Loucy (cell line): ENCODE results near the gene ANTXRL.
A peak's percentile ranks its signal among the peaks of the same experiment; 100 is the strongest.
"Not testable (repeated sequence)": the region's sequence is repeated elsewhere in the genome, so short reads cannot be mapped to it uniquely, and the experiment has no call there.

Source experiments
- H2AFZ ChIP-seq: fragments of 200-600 bp; sonication (generic); 2 replicates; pipeline ENCODE4 v1.6.0; 2016; ENCODE audit warnings: antibody characterized with exemption, mild to moderate bottlenecking, low read length, moderate library complexity
- H3F3A ChIP-seq: fragments of 200-600 bp; 2 replicates; pipeline ENCODE4 v1.6.0; 2016; ENCODE audit warnings: antibody characterized with exemption, low read depth, mild to moderate bottlenecking
- H3K27me3 ChIP-seq: fragments of 200-600 bp; sonication (generic); 2 replicates; pipeline ENCODE4 v1.6.1; 2014; ENCODE audit warnings: low read length, mild to moderate bottlenecking; ENCODE audit not compliant: insufficient read depth, poor library complexity, severe bottlenecking
- H3K36me3 ChIP-seq: fragments of 200-600 bp; sonication (generic); 2 replicates; pipeline ENCODE4 v1.6.1; 2016; ENCODE audit warnings: low read length; ENCODE audit not compliant: insufficient read depth
- H3K4me1 ChIP-seq: fragments of 200-600 bp; sonication (generic); 2 replicates; pipeline ENCODE4 v1.5.1; 2014; ENCODE audit warnings: low read length, mild to moderate bottlenecking; ENCODE audit not compliant: insufficient read depth, poor library complexity, severe bottlenecking
- H3K4me2 ChIP-seq: fragments of 200-600 bp; sonication (generic); 2 replicates; pipeline ENCODE4 v1.6.0; 2014; ENCODE audit warnings: antibody characterized with exemption, low read length, low read depth, mild to moderate bottlenecking; ENCODE audit not compliant: poor library complexity, severe bottlenecking
- H3K4me3 ChIP-seq: fragments of 200-600 bp; sonication (generic); 2 replicates; pipeline ENCODE4 v1.5.1; 2014; ENCODE audit warnings: low read length, mild to moderate bottlenecking, mixed read lengths; ENCODE audit not compliant: poor library complexity, severe bottlenecking
- H3K79me2 ChIP-seq: fragments of 200-600 bp; sonication (generic); 2 replicates; pipeline ENCODE4 v1.6.1; 2014; ENCODE audit warnings: low read length; ENCODE audit not compliant: insufficient read depth
- H3K9ac ChIP-seq: fragments of 200-600 bp; sonication (generic); 2 replicates; pipeline ENCODE4 v1.6.0; 2014; ENCODE audit warnings: mild to moderate bottlenecking, low read depth, low read length, moderate library complexity; ENCODE audit not compliant: poor library complexity, severe bottlenecking
- H3K9me2 ChIP-seq: fragments of 200-600 bp; sonication (generic); replicated peaks from 2 replicates; pipeline ENCODE4 v1.6.1; 2016; ENCODE audit warnings: low read depth, low read length, mixed read lengths
- H3K9me3 ChIP-seq: fragments of 200-600 bp; sonication (generic); 2 replicates; pipeline ENCODE4 v1.6.1; 2014; ENCODE audit warnings: mild to moderate bottlenecking, antibody characterized with exemption, low read length, low read depth; ENCODE audit not compliant: insufficient read depth
- H4K20me1 ChIP-seq: fragments of 200-600 bp; sonication (generic); 2 replicates; pipeline ENCODE4 v1.6.0; 2014; ENCODE audit warnings: antibody characterized with exemption, low read length, mild to moderate bottlenecking; ENCODE audit not compliant: insufficient read depth, poor library complexity, severe bottlenecking
- CTCF ChIP-seq: fragments of 200-600 bp; sonication (generic); conservative IDR thresholded peaks from 2 replicates; pipeline ENCODE4 v1.5.1; 2014; ENCODE audit warnings: mild to moderate bottlenecking, antibody characterized with exemption, low read length
- EZH2phosphoT487 ChIP-seq: fragments of 200-600 bp; IDR thresholded peaks from 2 replicates; pipeline ENCODE4 v1.6.1; 2018; ENCODE audit warnings: antibody characterized with exemption, mild to moderate bottlenecking, moderate library complexity, borderline replicate concordance

The ANTXRL gene

DNA sequence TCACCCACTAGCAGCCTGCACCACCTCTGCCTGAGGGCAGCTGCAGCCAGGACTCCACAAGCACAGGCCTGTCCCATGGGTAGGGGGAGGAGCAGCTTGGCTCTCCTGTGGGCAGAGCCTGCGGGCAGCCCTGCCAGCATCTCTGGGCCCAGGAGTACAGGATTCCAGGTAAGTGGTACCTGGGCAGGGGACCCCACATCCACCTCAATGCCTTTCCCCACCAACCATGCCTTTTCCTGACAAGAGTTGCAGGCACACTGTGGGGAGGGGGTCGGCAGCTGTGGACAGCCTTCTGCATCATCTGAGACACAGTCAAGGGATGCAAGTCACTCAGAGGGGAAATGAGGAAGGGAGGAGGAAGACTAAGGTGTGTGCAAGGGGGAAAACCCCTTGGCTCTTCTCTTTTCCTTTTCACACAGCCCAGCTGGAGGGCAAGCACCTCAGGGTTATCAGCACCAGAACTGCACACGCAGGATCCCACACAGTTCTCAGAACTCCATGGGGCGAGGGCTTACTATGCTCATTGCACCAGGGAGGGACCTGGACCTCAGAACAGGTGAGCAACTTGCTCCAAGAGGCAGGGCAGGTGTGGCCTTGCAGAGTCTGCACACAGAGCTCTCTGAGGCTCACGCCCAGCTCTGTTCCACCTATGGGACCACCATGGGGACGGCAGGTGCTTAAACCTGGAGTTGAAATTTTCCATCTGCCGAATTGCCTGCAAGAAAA, 16.5 kb upstream of the ANTXRL start:
- no peak overlapping the region for H2AFZ ChIP-seq
- TF ChIP-seq EZH2phosphoT487 = no peak
- TF ChIP-seq CTCF = no peak
- H3K27me3 ChIP-seq = no peaks in the 10 kb centered on the region
- peak overlapping the region; percentile 79 for H3K9ac ChIP-seq
- H4K20me1 ChIP-seq = no peaks in the 10 kb centered on the region
- H3K4me2 ChIP-seq = peak overlapping the region; percentile 81
- peaks cover 27% of the 10 kb centered on the region for H3K79me2 ChIP-seq
- no peaks in the 10 kb centered on the region for H3K9me2 ChIP-seq
- H3K9me3 ChIP-seq = no peaks in the 10 kb centered on the region
- peaks cover 60% of the 10 kb centered on the region for H3K4me1 ChIP-seq
- no peaks in the 10 kb centered on the region for H3F3A ChIP-seq
- H3K4me3 ChIP-seq = peak overlapping the region; percentile 67
- no peaks in the 10 kb centered on the region for H3K36me3 ChIP-seq

- Histone ChIP-seq H3K9ac (peak overlapping the region; percentile 79), H3K4me2 (peak overlapping the region; percentile 81), H3K4me1 (peaks cover 59% of the 10 kb centered on the region), H3K79me2 (peaks cover 27% of the 10 kb centered on the region)
- not testable (repeated sequence) for H3K9me2 ChIP-seq, H3F3A ChIP-seq, H4K20me1 ChIP-seq, H3K27me3 ChIP-seq, H3K36me3 ChIP-seq, H3K9me3 ChIP-seq, H2AFZ ChIP-seq, H3K4me3 ChIP-seq
Measured at GRCh38 chr10:46270963-46271530, 15.8 kb upstream of the ANTXRL start.

- H3K9me2 ChIP-seq, H4K20me1 ChIP-seq, H3K27me3 ChIP-seq, H3K4me3 ChIP-seq, H3F3A ChIP-seq, H3K9me3 ChIP-seq, H3K36me3 ChIP-seq: not testable (repeated sequence)
- peak overlapping the region; percentile 41; the same call in 1 of the 2 replicates for H2AFZ ChIP-seq
- peak overlapping the region; percentile 62 for H3K9ac ChIP-seq
- H3K4me1 ChIP-seq = peaks cover 50% of the 10 kb centered on the region
- H3K79me2 ChIP-seq = peaks cover 23% of the 10 kb centered on the region
- peak overlapping the region; percentile 57 for H3K4me2 ChIP-seq
Measured at GRCh38 chr10:46271795-46272499, 14.8 kb upstream of the ANTXRL start.

DNA sequence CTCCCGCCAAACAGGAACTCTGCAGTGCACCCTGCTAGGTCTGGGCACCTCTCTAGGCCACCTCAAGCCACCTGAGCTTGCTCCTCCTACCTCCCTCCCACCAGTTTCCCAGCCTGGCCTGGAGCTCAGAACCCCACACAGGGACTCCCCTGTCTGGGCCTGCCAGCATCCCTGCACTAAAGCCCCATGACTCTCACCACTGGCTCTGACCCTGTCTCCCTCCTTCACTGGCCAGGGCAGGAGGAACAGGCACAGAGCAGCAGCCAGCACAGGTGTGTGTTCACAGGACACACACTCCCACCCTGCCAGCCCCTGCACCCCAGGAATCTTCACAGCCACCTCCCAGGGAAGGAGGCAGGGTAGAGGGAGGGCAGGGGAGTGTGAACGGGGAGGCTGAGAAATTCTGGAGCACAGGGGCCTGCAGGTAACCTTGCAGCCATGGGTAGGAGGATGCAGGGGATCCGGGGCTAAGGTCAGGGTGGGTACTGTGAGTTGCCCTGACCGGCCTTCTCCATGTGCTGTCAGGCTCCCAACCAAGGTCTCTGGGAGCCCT, 13.9 kb upstream of the ANTXRL start:
- H3K4me2 ChIP-seq = peak overlapping the region; percentile 57
- H3K9ac ChIP-seq = peak overlapping the region; percentile 62
- no peaks in the 10 kb centered on the region for H3F3A ChIP-seq
- TF ChIP-seq EZH2phosphoT487 (no peak), CTCF (no peak)
- H3K27me3 ChIP-seq = no peaks in the 10 kb centered on the region
- no peaks in the 10 kb centered on the region for H3K9me3 ChIP-seq
- H2AFZ ChIP-seq = 0 out of 2 replicates have a peak overlapping the region, but pooled peaks have one; percentile 24
- H3K4me3 ChIP-seq = no peak overlapping the region
- H3K36me3 ChIP-seq = no peaks in the 10 kb centered on the region
- peaks cover 40% of the 10 kb centered on the region for H3K4me1 ChIP-seq
- H3K9me2 ChIP-seq = no peaks in the 10 kb centered on the region
- no peaks in the 10 kb centered on the region for H4K20me1 ChIP-seq
- peaks cover 14% of the 10 kb centered on the region for H3K79me2 ChIP-seq
